GM19463 (cell line): ENCODE measurements around the gene SPACA6.

Experiments used
- ATAC-seq: cut with Tn5 transposase; IDR thresholded peaks from one replicate; pipeline ENCODE4 v1.9.1; 2021; ENCODE audit warnings: mild to moderate bottlenecking, moderate library complexity; ENCODE audit not compliant: unreplicated experiment

Gene SPACA6

DNA sequence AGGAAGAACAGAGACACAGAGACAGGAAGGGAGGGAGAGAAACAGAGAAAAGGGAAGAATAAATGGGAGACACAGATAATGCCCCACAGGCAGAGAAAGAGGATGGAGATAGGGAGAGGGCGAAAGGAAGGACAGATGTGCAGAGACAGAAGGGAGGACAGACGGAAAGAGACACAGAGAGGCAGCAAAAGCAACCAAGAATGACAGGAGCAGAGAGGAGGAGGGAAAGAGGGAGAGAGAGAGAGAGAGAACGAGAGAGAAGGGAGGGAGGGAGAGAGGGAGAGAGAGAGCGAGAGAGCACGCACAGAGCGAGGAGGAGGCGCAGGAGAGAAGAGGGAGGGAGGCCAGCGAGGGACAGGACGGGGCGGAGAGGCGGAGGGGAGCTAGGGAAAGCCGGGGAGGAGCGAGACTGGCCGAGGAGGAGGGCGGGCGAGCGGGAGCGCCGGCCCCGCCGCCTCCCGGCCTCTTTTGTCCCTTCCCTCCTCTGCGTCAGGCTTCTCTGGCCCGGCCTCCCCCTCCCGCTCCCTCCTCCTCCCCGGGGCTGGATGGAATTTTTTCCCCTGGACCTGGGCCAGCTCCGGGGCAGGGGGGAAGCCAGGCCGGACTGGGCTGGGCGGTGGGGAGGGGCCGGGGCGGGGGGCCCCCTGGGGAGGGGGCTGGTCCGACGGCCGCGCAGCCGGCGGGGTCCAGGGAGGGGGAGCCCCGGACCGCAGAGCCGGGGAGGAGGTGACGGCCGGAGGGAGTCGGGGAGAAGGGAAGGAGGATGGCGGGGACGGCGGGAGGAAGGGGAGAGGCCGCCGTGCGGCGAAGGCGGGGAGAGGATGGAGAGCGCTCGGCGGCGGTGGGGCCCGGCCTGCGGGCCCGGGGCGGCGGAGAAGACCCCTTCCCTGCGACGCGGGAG, 4.2 kb upstream of the SPACA6 start:
- ATAC-seq: no peak

GRCh38 chr19:51689751-51690453, 3.2 kb upstream of the SPACA6 start:
- no peak for ATAC-seq

- ATAC-seq: no peak
These were observed 2.6 kb upstream of the SPACA6 start for GRCh38 chr19:51690454-51691073.

GRCh38 chr19:51691074-51691583, 2.0 kb upstream of the SPACA6 start:
- ATAC-seq: no peak

DNA sequence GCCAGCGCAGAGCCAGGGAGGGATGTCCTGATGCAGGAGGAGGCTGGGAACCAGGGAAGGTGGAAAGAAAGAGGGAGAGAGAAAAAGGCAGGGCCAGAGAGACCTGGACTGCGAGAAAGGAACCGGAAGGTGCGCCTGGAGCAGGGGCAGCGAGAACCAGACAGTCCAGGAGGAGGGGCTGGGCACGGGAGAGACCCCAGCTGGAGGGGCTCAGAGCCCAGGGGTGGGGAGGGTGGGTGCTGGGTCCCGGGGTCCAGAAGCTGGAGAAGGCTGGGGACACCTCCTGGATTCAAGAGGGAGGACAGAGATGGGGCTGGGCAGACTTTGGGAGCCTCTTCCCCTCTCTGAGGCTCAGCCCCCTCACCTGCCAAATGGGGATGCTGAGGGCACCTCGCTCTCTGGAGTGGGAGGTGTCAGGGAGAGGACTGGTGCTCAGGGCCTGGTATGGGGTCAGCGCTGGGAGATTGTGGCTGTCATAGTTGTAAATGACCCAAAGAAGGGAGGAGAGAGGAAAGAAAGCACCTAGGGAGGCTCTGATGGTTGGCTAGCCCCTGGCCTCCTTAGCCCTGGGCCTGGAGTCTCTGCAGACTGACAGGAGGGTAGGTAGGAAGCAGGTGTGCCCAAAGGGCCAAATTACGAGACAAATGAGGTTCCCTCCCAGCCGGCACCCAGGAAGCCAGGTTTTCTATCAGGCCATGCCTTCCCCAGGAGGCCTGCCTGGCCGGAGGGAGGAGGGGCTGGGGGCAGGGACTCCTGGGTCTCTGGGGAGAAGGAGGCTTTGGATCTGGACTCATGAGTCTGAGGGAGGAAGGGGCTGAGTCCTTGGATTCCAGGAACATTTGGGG, 1.3 kb upstream of the SPACA6 start:
- ATAC-seq: no peak

- ATAC-seq: no peak
These were observed 662 bp upstream of the SPACA6 start for GRCh38 chr19:51692468-51692867.

GRCh38 chr19:51693819-51694218, 689 bp downstream of the SPACA6 start:
- ATAC-seq: no peak

DNA sequence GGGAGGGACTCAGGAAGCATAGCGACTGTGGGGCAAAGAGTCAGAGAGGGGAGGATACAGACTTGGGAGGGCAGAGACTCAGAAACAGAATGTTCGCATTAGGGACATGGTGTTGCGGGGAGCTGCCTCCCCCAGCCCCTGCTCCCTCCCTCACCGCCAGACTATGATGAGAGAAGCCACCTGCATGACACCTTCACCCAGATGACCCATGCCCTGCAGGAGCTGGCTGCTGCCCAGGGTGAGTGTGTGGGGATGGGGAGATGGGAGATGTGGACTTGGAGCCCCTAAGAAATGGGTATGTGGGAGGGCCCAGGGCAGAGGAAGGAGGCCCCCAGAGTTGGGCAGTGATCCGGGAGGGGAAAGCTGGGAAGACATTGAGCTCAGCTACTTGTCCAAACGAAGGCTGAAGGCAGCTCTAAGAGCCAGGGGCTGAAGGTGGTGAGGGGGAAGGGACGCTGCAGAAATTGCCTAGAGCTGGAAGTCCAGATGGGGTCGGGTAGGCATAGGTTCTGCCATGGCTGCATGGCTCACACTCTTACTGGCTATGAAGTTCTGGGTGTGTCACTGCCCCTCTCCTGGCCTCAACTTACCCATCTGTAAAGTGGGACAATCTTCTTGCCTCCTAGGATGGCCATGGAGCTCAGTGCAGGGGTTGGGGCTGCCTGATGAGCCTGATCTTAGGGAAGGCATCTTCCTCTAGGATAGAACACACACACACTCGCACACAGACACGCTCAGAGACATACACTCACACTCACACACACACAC, 1.4 kb downstream of the SPACA6 start:
- no peak for ATAC-seq

DNA sequence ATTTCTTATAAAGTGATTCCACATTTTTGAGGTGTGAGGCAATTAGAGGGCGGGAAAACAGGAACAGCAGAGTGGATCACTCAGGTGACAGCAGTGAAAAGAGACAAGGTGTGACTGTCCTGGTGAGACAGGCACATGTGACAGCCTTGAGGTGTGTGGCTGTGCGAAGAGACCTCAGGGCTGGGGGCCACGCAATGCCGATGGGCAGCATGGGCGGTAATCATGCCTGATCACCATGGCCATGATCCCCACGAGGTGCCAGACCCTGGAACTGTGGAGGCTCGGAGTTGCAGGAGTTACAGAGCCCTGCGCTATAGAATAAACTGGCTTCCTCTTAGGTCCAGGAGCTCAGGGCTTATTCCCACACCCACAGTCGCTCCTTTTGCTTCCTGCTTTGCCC, 2.0 kb downstream of the SPACA6 start:
- ATAC-seq: no peak

DNA sequence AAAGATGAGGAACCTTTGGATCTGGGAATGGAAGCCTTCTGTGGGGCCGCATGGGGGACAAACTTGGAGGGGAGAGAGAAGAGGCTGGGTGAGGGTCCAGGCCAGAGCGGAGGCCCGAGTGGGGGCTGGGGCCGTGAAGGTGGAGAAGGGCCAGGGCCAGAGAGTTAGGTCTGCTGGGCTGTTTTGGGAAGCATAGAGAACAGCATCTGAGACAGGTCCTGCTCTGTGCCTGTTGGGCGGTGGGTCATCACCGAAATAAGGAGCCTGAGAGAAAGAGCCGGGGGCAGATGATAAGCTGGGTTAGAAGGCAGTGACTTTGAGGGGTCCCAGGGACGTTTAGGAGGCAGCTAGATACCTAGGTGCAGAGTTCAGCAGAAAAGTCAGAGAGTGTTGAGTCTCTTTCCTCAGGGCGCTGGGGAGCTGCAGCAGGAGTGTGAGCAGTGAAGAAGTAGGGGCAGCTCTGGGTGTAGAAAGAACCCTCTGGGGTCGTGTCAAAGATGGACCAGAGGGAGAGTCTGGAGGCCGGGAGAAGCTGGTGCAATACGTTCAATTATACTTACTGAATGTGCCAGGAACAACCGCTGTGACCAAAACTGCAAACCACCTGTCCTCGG, 2.7 kb downstream of the SPACA6 start:
- no peak for ATAC-seq

GRCh38 chr19:51696606-51697005, 3.5 kb downstream of the SPACA6 start:
- ATAC-seq: no peak

DNA sequence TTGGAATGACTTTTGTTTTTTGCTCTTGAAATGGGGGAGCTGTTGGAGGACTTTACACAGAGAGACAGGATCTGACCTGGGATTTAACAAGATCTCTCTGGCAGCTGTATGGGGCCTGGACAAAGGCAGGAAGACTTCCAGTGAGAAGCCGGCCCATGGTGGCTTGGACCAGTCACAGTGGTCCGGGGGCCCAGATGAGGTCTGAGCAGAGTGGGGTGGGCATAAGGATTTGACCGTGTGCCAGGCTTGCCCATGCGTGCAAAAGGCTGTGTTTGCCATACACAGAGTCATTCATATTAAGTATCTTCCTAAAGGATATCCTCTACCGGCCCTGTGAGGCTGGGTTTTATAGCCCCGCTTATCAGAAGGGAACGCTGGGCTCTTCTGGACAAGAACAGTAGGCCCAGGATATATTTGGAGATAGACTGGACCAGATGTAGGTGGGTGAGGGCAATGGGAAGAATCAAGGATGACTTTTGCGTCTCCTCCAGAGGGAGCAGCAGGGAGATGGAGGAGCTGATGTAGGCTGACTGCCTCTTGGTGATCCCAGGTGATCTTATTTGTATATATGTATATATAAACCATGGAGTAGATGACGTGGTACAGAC, 4.1 kb downstream of the SPACA6 start:
- no peak for ATAC-seq

DNA sequence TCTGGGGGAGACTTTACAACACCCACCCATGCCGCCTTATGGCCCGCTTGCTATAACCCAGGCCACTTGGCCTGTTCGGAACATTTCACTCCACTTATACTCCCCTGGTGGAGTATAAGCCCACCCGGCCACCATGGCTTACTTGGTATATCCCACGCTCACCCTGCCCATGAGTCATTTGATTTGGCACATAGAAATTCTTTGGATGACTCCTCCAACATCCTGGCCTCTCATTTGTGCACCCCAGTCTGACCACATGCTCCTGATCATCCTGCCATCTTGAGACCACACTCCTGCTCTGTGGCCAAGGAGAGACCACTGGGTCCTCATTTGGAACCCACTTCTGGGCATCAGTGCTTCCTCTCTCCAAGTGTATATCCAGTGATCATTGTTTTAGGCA, 5.2 kb downstream of the SPACA6 start:
- ATAC-seq: no peak

DNA sequence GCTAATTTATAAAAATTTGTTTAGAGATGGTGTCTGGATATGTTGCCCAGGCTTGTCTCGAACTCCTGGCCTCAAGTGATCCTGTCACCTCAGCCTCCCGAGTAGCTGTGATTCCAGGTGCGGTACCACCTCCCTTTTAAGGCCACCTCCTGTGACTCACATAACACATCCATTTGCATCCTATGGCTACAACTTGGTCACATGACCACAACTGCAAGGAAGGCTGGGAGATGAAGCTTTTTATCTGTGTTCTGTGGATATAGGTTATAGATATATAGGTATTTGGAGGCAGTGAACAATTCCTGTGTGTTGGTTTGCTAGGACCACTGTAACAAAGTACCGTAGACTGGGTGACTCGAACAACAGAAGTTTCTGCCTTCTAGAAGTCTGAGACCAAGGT, 6.0 kb downstream of the SPACA6 start:
- ATAC-seq: no peak

- no peak for ATAC-seq
These were observed 8.5 kb downstream of the SPACA6 start for GRCh38 chr19:51701468-51702100.

DNA sequence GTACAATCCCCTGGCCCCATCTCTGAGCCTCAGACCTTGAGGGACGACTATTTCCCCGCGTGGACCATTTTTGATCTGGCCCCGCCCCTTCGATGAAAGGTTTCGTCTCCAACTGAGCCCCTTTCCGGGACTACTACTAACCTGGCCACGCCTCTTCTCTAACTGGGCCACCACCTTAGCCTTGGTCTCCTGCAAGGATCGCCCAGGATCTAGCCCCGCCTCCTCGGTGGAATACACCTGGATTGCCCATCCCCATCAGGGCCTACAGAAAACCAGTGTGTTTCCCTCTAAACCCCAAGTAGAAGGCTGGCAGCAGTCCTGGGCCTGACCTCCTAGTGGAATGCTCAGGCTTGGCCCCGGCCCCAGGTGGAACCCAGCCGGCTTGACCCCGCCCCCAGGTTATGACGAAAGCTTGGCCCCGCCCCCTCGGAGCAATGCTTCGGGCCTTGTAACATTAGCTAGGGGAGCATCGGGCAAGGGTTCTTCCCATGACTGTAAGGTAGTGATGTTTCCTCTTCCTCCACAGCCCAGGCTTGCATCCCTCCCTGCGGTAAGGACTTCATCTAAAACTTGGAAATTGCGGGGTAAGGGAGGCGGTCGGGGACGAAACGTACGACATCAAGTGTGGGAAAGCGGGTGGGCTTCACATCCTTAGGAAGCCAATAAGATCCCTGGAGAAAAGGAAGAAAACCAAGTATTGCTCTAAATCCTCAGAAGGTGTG, 9.1 kb downstream of the SPACA6 start:
- no peak for ATAC-seq

GRCh38 chr19:51702825-51703574, 9.9 kb downstream of the SPACA6 start:
- ATAC-seq: no peak
